Colonic mucosa (tissue), 4 donors: ENCODE results near the gene CUX1. TPM values are rescaled to one million over a fixed set of nuclear protein-coding genes. Genes with fewer than 3 reads are reported as not detected.
"Not testable (repeated sequence)": the region's sequence is repeated elsewhere in the genome, so short reads cannot be mapped to it uniquely, and the experiment has no call there.

ENCODE experiments used
- DNase-seq: peaks from one replicate; pipeline ENCODE4 v3.0.0-alpha.2; 2020
- H3K27ac ChIP-seq: fragments of 200-600 bp; one replicate; pipeline ENCODE4 v1.8.0; 2021
- H3K27me3 ChIP-seq: fragments of 200-600 bp; one replicate; pipeline ENCODE4 v1.8.0; 2021
- H3K36me3 ChIP-seq: fragments of 200-600 bp; one replicate; pipeline ENCODE4 v1.8.0; 2021
- H3K4me1 ChIP-seq: fragments of 200-600 bp; one replicate; pipeline ENCODE4 v1.8.0; 2021; ENCODE audit warnings: mild to moderate bottlenecking
- H3K4me3 ChIP-seq: fragments of 200-600 bp; one replicate; pipeline ENCODE4 v1.8.0; 2021
- H3K9ac ChIP-seq, 2 donors: one replicate each; pipeline ENCODE4 v1.7.0; 2013; ENCODE audit warnings: control low read depth in 2 of 2, low read depth in 2 of 2, low read length in 2 of 2
- H3K9me3 ChIP-seq: fragments of 200-600 bp; one replicate; pipeline ENCODE4 v1.8.0; 2021
- intact Hi-C: fragments of 100-400 bp; cut with DNase I; formaldehyde crosslinking; loops from one replicate; pipeline ENCODE4 v1.14.1; 2022
- total RNA-seq, 2 donors: library from RNA; stranded (reverse); fragmentation: NEBNext Ultra II Directional in 1 of 2; extraction: Animal tissue kit (Norgen Biotek cat#: 25700) in 1 of 2; gene quantifications; one replicate each; pipeline ENCODE4 v1.2.1, GENCODE V29; 2021
- TF ChIP-seq, protein P1 (sequence below): fragments of 200-600 bp; IDR thresholded peaks from one replicate; pipeline ENCODE4 v1.8.0; 2022; ENCODE audit warnings: antibody characterized with exemption, mild to moderate bottlenecking
- donor health status: healthy.
- donor health status: DM: no; HTN: no; CAD: no.
- donor health status: DM: no; HTN: no; CAD: no.

Gene CUX1
- total RNA-seq, 2 donors from 2014 or later: 68.5 to 97.5 TPM

- no peak for DNase-seq
- Histone ChIP-seq H3K27me3 (no peaks in the 10 kb centered on the region), H3K9me3 (no peaks in the 10 kb centered on the region), H3K4me1 (no peaks in the 10 kb centered on the region), H3K9ac (no peak overlapping the region), H3K27ac (no peak overlapping the region), H3K4me3 (no peak overlapping the region), H3K36me3 (no peaks in the 10 kb centered on the region)
- TF ChIP-seq, protein P1, sequence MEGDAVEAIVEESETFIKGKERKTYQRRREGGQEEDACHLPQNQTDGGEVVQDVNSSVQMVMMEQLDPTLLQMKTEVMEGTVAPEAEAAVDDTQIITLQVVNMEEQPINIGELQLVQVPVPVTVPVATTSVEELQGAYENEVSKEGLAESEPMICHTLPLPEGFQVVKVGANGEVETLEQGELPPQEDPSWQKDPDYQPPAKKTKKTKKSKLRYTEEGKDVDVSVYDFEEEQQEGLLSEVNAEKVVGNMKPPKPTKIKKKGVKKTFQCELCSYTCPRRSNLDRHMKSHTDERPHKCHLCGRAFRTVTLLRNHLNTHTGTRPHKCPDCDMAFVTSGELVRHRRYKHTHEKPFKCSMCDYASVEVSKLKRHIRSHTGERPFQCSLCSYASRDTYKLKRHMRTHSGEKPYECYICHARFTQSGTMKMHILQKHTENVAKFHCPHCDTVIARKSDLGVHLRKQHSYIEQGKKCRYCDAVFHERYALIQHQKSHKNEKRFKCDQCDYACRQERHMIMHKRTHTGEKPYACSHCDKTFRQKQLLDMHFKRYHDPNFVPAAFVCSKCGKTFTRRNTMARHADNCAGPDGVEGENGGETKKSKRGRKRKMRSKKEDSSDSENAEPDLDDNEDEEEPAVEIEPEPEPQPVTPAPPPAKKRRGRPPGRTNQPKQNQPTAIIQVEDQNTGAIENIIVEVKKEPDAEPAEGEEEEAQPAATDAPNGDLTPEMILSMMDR: no peak
- intact Hi-C loops: no loop called here
Measured at GRCh38 chr7:101926265-101926664, 108.8 kb downstream of the CUX1 start.

GRCh38 chr7:101927389-101927788, 110.0 kb downstream of the CUX1 start:
- TF ChIP-seq, protein P1: no peak
- no peak overlapping the region for H3K27ac ChIP-seq
- no peak overlapping the region for H3K9ac ChIP-seq
- intact Hi-C loops: no loop called here
- no peak overlapping the region for H3K4me3 ChIP-seq
- no peaks in the 10 kb centered on the region for H3K9me3 ChIP-seq
- DNase-seq: no peak
- no peaks in the 10 kb centered on the region for H3K36me3 ChIP-seq
- H3K4me1 ChIP-seq: no peaks in the 10 kb centered on the region
- no peaks in the 10 kb centered on the region for H3K27me3 ChIP-seq

DNA sequence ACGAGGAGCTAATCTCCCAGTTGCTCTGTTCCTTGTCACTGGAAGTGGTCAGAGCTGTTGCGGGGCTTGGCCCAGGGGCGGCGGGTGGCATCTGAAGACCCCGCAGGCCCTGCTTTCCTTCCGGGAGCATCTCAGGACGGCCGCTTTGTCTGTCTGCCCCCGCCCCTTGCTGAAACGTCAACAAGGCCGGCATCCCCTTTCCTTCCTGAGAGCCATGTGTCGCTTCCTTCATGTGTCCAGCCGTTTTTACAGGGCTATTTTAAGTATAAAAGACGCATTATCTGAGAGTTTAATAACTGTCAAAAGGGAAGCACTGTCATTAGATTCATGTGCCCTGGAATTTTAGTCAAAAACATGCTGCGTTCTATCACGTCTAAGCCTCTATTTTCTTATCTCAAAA, 110.4 kb downstream of the CUX1 start:
- no peak overlapping the region for H3K9ac ChIP-seq
- no peaks in the 10 kb centered on the region for H3K27me3 ChIP-seq
- TF ChIP-seq, protein P1: no peak
- intact Hi-C loops: no loop called here
- H3K4me3 ChIP-seq: no peak overlapping the region
- no peaks in the 10 kb centered on the region for H3K36me3 ChIP-seq
- DNase-seq: no peak
- no peak overlapping the region for H3K27ac ChIP-seq
- no peaks in the 10 kb centered on the region for H3K9me3 ChIP-seq
- H3K4me1 ChIP-seq: no peaks in the 10 kb centered on the region

GRCh38 chr7:101929256-101929655, 111.8 kb downstream of the CUX1 start:
- Histone ChIP-seq H3K36me3 (no peaks in the 10 kb centered on the region), H3K4me3 (no peak overlapping the region), H3K4me1 (no peaks in the 10 kb centered on the region), H3K27me3 (no peaks in the 10 kb centered on the region), H3K9me3 (no peaks in the 10 kb centered on the region), H3K27ac (no peak overlapping the region), H3K9ac (no peak overlapping the region)
- intact Hi-C loops: no loop called here
- TF ChIP-seq, protein P1: no peak
- DNase-seq: no peak

DNA sequence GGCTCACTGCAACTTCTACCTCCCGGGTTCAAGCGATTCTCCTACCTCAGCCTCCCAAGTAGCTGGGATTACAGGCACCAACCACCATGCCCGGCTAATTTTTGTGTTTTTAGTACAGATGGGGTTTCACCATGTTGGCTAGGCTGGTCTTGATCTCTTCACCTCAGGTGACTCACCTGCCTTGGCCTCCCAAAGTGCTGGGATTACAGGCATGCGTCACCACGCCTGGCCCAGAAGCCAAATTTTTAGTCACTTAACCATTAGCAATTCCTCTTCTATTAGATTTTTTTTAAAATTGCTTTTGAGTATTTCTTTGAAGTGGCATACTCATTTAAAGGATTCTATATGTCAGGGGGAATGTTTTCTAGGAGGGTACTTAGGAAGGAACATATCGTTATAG, 112.5 kb downstream of the CUX1 start:
- H3K27ac ChIP-seq, H3K27me3 ChIP-seq, H3K4me1 ChIP-seq, H3K36me3 ChIP-seq, DNase-seq, H3K4me3 ChIP-seq, H3K9ac ChIP-seq, intact Hi-C loops, H3K9me3 ChIP-seq: not testable (repeated sequence)

DNA sequence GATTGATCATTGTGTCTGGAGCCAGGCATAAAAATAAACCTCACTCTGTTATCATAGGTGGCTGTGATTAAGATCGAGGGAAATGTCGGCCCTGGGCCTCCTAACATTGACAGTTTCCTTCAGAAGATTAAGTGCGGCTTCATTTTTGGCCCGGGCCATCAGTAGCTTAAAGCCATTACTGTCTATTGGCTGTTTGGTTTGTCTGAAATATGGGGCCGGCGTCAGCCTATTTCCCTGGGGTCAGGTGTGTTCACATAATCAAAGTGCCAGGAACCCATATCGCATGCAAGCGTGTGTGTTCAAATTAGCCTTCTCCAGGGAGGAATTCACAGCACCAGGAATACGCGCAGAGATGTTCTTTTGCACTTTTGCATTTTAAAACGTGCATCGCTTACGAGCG, 114.7 kb downstream of the CUX1 start:
- Histone ChIP-seq H3K36me3 (no peaks in the 10 kb centered on the region), H3K9me3 (no peaks in the 10 kb centered on the region), H3K27ac (no peak overlapping the region), H3K9ac (no peak overlapping the region), H3K4me3 (no peak overlapping the region), H3K4me1 (peaks cover 12% of the 10 kb centered on the region), H3K27me3 (no peaks in the 10 kb centered on the region)
- intact Hi-C loops: no loop called here
- TF ChIP-seq, protein P1: no peak
- DNase-seq: no peak
